Measurements from ENCODE around the gene UBAP1L. TPM values are rescaled to one million over a fixed set of nuclear protein-coding genes. Genes with fewer than 3 reads are reported as not detected.
A peak's percentile ranks its signal among the peaks of the same experiment; 100 is the strongest.
"Not testable (repeated sequence)": the region's sequence is repeated elsewhere in the genome, so short reads cannot be mapped to it uniquely, and the experiment has no call there.

UBAP1L gene
- under 1 TPM; 0.26 to 0.53 (median 0.43) TPM for polyA plus RNA-seq

DNA sequence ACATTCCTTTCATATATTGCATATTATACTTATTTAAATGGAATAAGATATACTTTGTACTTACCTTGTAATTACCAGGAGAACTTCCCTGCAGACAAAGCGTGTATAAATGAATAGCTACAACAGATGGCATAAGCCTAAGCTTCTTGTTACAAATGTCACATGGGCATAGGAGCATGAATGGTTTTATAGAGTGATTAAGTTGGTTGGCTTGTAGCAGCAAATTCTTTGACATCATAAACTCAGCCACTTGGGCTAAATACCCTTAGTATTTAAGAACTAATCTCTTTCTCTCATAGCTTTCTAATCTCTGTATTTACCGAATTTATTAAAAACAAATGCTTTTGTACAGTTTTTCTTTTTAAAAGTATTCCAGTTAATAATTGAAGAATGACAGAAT, at the start of gene UBAP1L:
TSS of gene UBAP1L (minus strand) at position 115 of the 400 bp plus-strand sequence. CDS start 8,985 bp downstream, outside the sequence.
- H3K27me3 Mint-ChIP-seq (ENCODE audit: low read depth in 3 of 3) = no peaks in the 10 kb centered on the region
- H3K4me1 Mint-ChIP-seq = no peaks in the 10 kb centered on the region
- no peak for DNase-seq
- H3K36me3 Mint-ChIP-seq = peaks cover 13 to 37% (median 22%) of the 10 kb centered on the region in 3 donors
- H3K4me3 Mint-ChIP-seq = no peak within 1 kb of the TSS
- no peaks in the 10 kb centered on the region for H3K9me3 Mint-ChIP-seq
- no peak within 1 kb of the TSS for H3K27ac Mint-ChIP-seq

DNA sequence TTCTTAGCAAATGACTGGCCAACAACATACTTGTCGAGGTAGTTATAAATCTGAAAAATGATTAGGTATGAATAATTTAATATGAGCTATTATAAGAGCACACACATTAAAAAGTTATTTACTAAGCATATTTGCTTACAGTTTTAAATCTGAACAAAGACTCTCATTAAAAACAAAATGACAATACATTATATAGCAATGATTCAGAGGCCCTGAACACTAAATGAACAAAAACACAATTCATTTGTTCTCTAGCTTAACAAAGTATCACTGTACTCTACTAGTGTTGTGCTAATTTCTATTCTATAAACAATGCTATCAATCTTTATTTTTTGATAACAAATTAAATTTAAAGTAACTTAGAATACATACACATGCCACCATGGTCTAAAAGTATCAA, 49.1 kb upstream of the UBAP1L start:
- Mint-ChIP-seq H3K4me3 (no peak overlapping the region), H3K9me3 (no peaks in the 10 kb centered on the region), H3K4me1 (peaks cover 0 to 24% of the 10 kb centered on the region in 2 donors), H3K27me3 (ENCODE audit: low read depth in 3 of 3) (peaks cover 0 to 3% (median 0%) of the 10 kb centered on the region in 3 donors), H3K36me3 (peaks cover 6 to 11% (median 6%) of the 10 kb centered on the region in 3 donors), H3K27ac (no peak overlapping the region)
- DNase-seq = no peak

DNA sequence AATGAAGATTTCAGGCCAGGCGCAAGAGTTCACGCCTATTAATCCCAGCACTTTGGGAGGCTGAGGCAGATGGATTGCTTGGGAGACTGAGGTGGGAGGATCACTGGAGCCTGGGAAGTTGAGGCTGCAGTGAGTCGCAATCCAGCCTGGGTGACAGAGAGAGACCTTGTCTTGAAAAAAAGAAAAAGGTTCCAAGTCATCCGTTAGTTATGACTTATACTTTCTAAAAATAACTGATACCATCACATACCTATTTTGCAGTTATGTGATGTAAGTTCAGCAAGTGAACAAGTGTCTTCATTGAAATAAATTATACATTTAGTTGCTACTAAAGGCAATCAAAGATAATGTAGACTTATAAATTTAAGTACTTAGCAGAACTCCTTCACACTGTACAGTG, 48.0 kb upstream of the UBAP1L start:
- no peak for DNase-seq
- peaks cover 0 to 2% (median 0%) of the 10 kb centered on the region in 3 donors for H3K27me3 Mint-ChIP-seq (ENCODE audit: low read depth in 3 of 3)
- no peak overlapping the region for H3K27ac Mint-ChIP-seq
- peaks cover 6 to 11% (median 8%) of the 10 kb centered on the region in 3 donors for H3K36me3 Mint-ChIP-seq
- no peaks in the 10 kb centered on the region for H3K9me3 Mint-ChIP-seq
- no peak overlapping the region for H3K4me3 Mint-ChIP-seq
- peaks cover 0 to 24% of the 10 kb centered on the region in 2 donors for H3K4me1 Mint-ChIP-seq

DNA sequence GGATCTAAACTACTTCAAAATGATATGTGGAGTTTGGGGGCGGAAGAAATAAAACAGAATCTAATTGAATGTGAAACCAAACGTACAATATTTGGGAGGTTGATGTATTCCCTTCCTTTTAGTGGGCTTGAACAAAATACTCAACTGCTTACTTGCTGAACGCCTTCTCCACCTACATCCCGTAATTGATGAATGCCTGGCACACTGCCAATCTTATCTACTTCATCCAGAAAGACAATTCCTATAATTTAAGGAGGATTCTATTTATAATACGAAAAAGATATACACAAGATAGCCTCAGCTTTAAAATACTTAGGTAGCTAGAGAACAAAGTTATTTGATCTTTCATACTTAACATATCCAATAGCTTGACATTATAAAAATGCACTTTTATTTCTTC, 41.7 kb upstream of the UBAP1L start:
- H3K27me3 Mint-ChIP-seq (ENCODE audit: low read depth in 3 of 3) = peaks cover 0 to 2% (median 0%) of the 10 kb centered on the region in 3 donors
- peaks cover 22 to 47% (median 23%) of the 10 kb centered on the region in 3 donors for H3K36me3 Mint-ChIP-seq
- no peak for DNase-seq
- H3K27ac Mint-ChIP-seq = no peak overlapping the region
- H3K9me3 Mint-ChIP-seq = no peaks in the 10 kb centered on the region
- H3K4me1 Mint-ChIP-seq = peaks cover 0 to 5% of the 10 kb centered on the region in 2 donors
- no peak overlapping the region for H3K4me3 Mint-ChIP-seq

DNA sequence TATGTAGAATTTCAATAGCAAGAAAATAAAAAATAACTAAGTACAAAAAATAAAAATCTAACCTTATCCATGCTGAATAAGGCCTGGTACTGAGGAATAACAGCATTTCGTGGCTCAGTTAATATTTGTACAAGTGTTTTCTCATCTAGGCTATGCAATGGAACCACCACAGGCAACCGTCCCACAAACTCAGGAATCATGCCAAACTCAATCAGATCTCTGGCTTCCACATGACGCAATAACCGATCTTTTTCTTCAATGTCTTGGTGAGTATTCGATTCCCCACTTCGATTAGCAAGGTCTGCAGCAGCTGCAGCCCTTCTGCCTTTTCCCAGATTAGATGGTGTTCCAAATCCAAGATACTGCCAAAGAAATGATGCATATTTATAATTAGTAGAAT, 39.7 kb upstream of the UBAP1L start:
- no peak overlapping the region for H3K4me3 Mint-ChIP-seq
- no peaks in the 10 kb centered on the region for H3K27me3 Mint-ChIP-seq (ENCODE audit: low read depth in 3 of 3)
- no peak for DNase-seq
- H3K27ac Mint-ChIP-seq = peak overlapping the region in 2 of 6 donors; percentile 22 to 46
- H3K36me3 Mint-ChIP-seq = peaks cover 20 to 51% (median 22%) of the 10 kb centered on the region in 3 donors
- H3K4me1 Mint-ChIP-seq = no peaks in the 10 kb centered on the region
- H3K9me3 Mint-ChIP-seq = no peaks in the 10 kb centered on the region

DNA sequence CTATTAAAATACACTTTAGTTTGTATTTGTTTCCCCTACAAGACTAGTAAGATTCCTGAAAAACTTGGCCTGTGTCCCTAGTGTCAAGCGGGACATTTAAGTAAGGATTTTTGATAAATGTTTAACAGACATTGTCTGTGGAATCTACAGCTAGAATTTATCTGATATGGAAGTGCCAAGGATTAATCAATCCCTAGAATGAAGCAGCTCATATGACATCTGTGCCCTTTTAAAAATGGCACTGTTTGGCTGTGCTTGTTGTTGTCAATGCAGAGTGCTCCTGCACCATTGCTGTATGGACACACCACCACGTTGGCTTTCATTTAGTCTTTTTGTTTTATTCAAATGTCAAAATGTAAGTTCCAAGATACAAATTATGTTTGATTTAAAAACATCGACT, 32.9 kb upstream of the UBAP1L start:
- Mint-ChIP-seq H3K36me3 (peaks cover 0 to 9% (median 4%) of the 10 kb centered on the region in 3 donors), H3K27ac (peak overlapping the region in 1 of 6 donors; percentile 8), H3K4me3 (no peak overlapping the region), H3K4me1 (no peaks in the 10 kb centered on the region), H3K9me3 (no peaks in the 10 kb centered on the region), H3K27me3 (ENCODE audit: low read depth in 3 of 3) (peaks cover 0 to 1% (median 0%) of the 10 kb centered on the region in 3 donors)
- DNase-seq = no peak

DNA sequence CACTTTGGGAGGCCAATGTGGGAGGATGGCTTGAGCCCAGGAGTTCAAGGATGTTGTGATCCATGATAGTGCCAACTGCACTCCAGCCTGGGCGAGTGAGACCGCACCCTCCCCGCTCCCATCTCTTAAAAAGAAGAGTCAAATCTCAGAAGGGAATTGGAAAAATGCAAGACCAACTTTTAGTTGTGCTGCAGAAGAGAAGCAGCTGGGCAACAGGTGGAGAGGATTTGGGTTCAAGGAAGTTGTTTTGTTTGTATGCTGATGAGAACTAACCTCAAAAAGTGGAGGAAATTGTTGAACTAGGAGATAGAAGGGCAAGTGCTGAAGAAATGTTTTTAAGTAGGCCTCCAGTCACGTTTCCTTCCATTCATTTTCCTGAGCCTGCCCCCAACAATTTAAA, 31.4 kb upstream of the UBAP1L start:
- H3K27ac Mint-ChIP-seq = peak overlapping the region in 5 of 6 donors; percentile 3 to 69 (median 38)
- no peaks in the 10 kb centered on the region for H3K4me1 Mint-ChIP-seq
- no peak for DNase-seq

DNA sequence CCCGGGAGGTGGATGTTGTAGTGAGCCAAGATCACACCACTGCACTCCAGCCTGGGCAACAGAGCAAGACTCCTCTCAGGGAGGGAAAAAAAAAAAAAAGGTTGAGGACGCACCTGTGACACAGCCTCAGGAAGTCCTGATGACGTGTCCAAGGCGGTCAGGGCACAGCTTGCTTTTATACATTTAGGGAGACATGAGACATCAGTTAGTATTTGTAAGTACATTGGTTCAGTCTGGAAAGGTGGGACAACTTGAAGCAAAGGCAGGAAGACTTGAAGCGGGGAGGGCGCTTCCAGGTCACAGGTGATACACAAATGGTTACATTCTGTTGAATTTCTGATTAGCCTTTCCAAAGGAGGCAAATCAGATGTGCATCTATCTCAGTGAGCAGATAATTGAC, 23.6 kb upstream of the UBAP1L start:
- not testable (repeated sequence) for H3K27me3 Mint-ChIP-seq (ENCODE audit: low read depth in 3 of 3); H3K9me3 Mint-ChIP-seq; H3K4me3 Mint-ChIP-seq; H3K27ac Mint-ChIP-seq; H3K4me1 Mint-ChIP-seq; H3K36me3 Mint-ChIP-seq; DNase-seq

More for the DNA sequence above, 31.4 kb upstream of the UBAP1L start:
- H3K36me3 Mint-ChIP-seq = peaks cover 0 to 4% (median 2%) of the 10 kb centered on the region in 3 donors
- peaks cover 0 to 1% (median 0%) of the 10 kb centered on the region in 3 donors for H3K27me3 Mint-ChIP-seq (ENCODE audit: low read depth in 3 of 3)
- no peaks in the 10 kb centered on the region for H3K9me3 Mint-ChIP-seq
- H3K4me3 Mint-ChIP-seq = no peak overlapping the region

DNA sequence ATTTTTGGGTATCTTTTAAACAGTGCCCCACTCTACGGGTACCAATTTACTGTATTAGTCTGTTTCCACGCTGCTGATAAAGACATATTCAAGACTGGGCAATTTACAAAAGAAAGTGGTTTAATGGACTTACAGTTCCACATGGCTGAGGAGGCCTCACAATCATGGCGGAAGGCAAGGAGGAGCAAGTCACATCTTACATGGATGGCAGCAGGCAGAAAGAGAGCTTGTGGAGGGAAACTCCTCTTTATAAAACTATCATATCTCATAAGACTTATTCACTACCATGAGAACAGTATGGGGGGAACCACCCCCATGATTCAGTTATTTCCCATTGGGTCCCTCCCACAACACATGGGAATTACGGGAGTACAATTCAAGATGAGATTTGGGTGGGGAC, 22.9 kb upstream of the UBAP1L start:
- not testable (repeated sequence) for H3K4me3 Mint-ChIP-seq; H3K36me3 Mint-ChIP-seq; H3K9me3 Mint-ChIP-seq; H3K27ac Mint-ChIP-seq; H3K27me3 Mint-ChIP-seq (ENCODE audit: low read depth in 3 of 3); DNase-seq
- H3K4me1 Mint-ChIP-seq = peaks cover 6 to 10% of the 10 kb centered on the region in 2 donors

DNA sequence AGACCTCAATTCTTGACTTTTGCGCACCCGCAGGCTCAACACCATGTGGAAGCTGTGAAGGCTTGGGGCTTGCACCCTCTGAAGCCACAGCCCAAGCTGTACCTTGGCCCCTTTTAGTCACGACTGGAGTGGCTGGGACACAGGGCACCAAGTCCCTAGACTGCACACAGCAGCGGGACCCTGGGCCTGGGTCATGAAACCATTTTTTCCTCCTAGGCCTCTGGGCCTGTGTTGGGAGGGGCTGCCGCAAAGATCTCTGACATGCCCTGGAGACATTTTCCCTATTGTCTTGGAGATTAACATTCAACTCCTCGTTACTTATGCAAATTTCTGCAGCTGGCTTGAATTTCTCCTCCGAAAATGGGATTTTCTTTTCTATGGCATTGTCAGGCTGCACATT, 22.1 kb upstream of the UBAP1L start:
- H3K27me3 Mint-ChIP-seq (ENCODE audit: low read depth in 3 of 3); DNase-seq; H3K9me3 Mint-ChIP-seq; H3K4me3 Mint-ChIP-seq; H3K36me3 Mint-ChIP-seq: not testable (repeated sequence)
- peaks cover 13 to 18% of the 10 kb centered on the region in 2 donors for H3K4me1 Mint-ChIP-seq
- H3K27ac Mint-ChIP-seq = peak overlapping the region in 1 of 6 donors; percentile 12

DNA sequence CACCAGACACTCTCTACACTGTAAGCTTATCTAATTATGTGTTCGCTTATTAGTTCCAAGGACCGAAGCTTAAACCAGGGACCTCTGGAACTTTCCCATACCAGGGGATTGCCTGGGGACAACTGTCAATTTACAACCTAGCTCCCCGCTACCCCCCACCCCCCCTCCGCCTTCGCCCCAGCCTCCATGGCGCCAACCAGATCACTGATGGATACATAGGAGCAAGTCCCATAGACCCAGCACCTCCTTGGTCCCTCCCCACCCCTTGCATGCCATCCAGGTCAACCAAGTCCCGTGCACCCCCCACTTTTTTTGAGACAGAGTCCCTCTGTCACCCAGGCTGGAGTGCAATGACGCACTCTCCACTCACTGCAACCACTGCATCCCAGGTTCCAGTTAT, 19.5 kb upstream of the UBAP1L start:
- Mint-ChIP-seq H3K4me3 (peak overlapping the region; percentile 55 to 95 (median 91)), H3K4me1 (peaks cover 27 to 34% of the 10 kb centered on the region in 2 donors), H3K9me3 (no peaks in the 10 kb centered on the region), H3K27me3 (ENCODE audit: low read depth in 3 of 3) (peaks cover 5 to 7% (median 6%) of the 10 kb centered on the region in 3 donors), H3K36me3 (no peaks in the 10 kb centered on the region), H3K27ac (peak overlapping the region in 4 of 6 donors; percentile 60 to 97 (median 81))
- DNase-seq = no peak

DNA sequence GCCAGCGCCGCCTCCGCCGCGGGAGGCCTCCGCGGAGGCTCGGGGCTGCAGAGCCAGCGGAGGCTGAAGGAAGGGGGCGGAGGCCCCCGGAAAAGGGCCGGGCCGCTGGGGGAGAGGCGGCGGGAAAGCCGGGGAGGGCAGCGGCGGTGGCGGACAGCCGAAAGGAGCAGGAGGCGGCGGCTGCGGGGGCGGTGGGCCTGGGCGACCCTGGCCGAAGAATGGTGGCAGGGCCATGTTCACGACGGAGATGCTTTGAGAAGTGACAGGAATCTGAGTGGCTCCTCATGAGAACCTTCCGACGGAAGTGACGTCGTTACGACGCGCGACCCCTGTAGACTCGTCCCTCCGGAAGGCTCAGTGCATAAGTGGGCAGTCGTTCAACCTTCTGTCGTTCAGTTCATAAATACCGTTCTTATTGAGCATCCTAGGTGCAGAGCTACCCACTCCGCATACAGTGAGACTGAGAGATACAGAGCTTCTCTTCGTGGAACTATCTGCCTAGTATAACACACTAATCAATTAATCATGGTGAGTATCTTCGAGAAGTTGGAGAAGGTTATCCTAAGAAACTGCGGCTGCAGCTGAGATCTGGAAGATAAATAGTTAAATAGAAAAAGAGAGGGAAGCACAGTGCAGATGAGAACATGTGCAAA, 18.7 kb upstream of the UBAP1L start, which contains the start of gene PDCD7:
TSS of gene PDCD7 (minus strand) at position 261 of the 653 bp plus-strand sequence. CDS start at position 234, 27 bp downstream.
- Mint-ChIP-seq H3K4me1 (peaks cover 32 to 38% of the 10 kb centered on the region in 2 donors), H3K36me3 (no peaks in the 10 kb centered on the region), H3K27me3 (ENCODE audit: low read depth in 3 of 3) (peaks cover 5 to 7% (median 6%) of the 10 kb centered on the region in 3 donors), H3K4me3 (peak within 1 kb of the TSS; percentile 88 to 95 (median 91)), H3K9me3 (no peaks in the 10 kb centered on the region), H3K27ac (peak within 1 kb of the TSS; percentile 87 to 97 (median 94))
- DNase-seq = peak; percentile 79 to 87 (median 85)

DNA sequence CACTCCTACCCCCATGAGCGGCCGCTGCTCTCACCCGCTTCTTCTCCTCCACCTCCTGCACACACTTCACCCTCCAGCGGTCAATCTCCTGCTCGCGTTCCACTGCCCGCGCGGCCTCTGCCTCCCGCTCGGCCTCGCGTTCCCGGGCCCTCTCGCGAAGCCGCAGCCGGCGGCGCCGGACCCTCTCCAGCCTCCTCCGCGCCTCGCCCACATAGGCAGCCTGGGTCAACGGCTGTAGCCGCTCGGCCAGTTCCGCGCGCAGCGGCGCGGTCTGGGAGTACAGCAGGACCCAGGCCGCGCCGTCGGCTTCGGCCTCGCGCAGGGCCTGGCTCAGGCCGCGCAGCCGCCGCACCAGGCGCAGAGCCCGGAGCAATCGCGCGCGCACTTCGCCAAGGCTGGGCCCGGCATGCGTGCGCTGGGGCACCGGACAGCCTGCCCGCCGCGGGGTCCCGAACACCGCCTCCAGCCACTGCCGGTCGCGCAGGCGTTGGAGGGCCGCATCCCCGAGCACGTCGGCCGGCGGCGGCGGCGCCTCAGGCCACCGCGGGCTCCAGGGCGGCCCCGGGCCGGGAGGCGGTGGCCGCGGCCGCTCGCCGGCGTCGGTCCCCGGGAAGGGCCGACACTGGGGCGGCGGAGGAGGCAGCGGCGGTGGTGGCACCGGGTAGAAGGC, 18.0 kb upstream of the UBAP1L start:
- Mint-ChIP-seq H3K4me3 (peak overlapping the region; percentile 82 to 95 (median 85)), H3K27ac (peak overlapping the region; percentile 78 to 87 (median 83)), H3K36me3 (peaks cover 0 to 5% (median 3%) of the 10 kb centered on the region in 3 donors), H3K9me3 (no peaks in the 10 kb centered on the region), H3K4me1 (peaks cover 34 to 42% of the 10 kb centered on the region in 2 donors), H3K27me3 (ENCODE audit: low read depth in 3 of 3) (peaks cover 5 to 7% (median 6%) of the 10 kb centered on the region in 3 donors)
- DNase-seq = peak in 2 of 3 donors; percentile 40 to 44

DNA sequence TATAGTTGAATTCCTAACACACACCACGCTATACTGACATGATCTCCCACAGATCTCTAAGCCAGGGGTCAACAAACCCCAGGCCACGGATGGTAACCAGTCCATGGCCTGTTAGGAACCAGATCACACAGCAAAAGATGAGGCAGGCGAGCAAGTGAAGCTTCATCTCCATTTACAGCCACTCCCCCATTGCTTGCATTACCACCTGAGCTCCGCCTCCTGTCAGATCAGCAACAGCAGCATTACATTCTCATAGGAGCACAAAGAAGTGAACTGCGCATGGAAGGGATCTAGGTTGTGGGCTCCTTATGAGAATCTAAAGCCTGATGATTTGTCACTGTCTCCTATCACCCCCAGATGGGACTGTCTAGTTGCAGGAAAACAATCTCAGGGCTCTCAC, 15.9 kb upstream of the UBAP1L start:
- peak overlapping the region in 2 of 6 donors; percentile 5 to 62 for H3K27ac Mint-ChIP-seq
- H3K4me1 Mint-ChIP-seq = peaks cover 39 to 50% of the 10 kb centered on the region in 2 donors
- DNase-seq = no peak
- H3K9me3 Mint-ChIP-seq = no peaks in the 10 kb centered on the region
- H3K27me3 Mint-ChIP-seq (ENCODE audit: low read depth in 3 of 3) = peaks cover 3 to 7% (median 6%) of the 10 kb centered on the region in 3 donors
- H3K36me3 Mint-ChIP-seq = peaks cover 4 to 15% (median 8%) of the 10 kb centered on the region in 3 donors
- peak overlapping the region in 2 of 5 donors; percentile 10 to 35 for H3K4me3 Mint-ChIP-seq

Data from immature natural killer cell (primary cell).